HG02798 (cell line): Measurements from ENCODE around the gene HIGD2A.

Experiments used
- ATAC-seq: cut with Tn5 transposase; IDR thresholded peaks from one replicate; pipeline ENCODE4 v1.9.1; 2021; ENCODE audit warnings: mild to moderate bottlenecking; ENCODE audit not compliant: unreplicated experiment, poor library complexity

HIGD2A gene

DNA sequence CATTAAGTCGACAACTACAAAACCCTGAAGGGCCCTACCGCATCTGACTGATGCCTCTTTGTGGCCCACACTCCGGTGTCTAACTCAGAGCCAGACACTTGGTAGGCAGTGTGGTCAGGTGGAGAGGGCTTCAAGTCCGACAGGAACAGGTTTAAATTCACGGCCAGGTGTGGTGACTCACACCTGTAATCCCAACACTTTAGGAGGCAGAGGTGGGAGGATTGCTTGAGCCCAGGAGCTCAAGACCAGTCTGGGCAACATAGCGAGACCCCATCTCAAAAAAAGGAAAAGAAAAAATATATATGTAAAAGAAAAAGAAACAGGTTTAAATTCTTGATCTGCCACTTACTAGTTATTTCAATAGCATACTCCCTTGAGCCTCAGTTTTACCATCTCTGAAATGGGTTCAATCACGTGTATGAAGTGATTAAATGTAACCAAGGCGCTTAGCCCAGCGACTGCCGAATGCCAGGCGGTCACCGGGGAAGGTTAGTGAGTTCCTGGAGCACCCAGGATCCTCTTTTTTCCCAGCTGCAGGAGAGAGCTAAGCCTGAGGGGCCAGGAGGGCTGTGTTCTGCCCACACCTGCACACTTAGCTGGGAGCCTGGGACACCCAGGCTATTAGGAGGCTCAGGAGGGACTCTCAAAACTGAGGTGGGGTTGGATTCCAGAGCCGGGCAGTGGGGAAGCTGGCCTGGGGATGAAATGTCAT lies 26.8 kb downstream of the HIGD2A start:
- ATAC-seq, result no peak

DNA sequence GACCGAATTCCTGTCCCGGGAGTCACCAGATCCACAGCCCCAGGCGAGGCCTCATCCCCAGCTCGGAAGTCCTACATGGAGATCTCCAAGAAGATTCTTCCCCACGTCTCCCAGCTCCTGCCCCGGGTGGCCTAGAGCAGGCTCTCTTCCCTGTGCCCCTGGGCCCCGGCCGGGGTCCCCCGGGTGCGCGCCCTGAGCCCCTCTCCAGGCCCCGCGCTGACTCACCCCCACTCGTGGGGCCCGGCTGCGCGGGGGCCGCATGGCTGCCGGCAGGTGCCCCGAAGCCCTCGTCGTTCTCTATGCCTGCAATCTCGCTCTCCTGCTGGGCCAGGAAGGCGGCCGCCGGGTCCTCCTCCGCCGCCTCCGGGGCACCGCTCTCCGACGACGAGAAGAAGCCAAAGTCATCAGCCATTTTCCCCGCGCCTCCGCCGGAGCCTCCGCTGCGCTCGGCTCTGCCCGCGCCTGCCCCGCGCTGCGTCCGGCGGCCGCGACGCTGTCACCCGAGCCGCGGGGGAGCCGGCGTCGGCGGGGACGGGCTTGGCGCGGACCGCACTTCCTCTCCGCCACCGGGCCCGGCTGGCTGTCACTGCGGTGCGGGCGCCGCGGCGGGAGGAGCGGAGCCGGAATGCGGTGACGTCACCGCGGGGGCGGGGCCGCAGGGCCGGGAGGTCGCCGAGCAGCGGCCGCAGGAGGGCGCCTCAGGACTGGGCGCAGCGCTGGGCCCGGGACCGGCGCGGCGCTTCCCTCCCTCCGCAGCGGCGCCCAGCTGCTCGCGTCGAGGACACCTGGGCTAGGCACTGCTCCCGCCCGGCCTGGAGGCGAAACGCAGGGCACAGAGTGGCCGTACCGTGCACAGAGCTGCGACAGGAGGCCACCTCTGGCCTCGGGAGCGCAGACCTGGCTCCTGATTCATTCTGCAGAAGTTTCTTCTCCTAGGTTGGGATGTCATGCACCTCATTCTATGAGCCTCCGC lies 27.7 kb downstream of the HIGD2A start, which contains the start of gene CLTB:
Gene CLTB (minus strand): TSS at position 588 of the 973 bp plus-strand sequence. CDS start 176 bp downstream, at position 412.
- peak; percentile 95 for ATAC-seq

DNA sequence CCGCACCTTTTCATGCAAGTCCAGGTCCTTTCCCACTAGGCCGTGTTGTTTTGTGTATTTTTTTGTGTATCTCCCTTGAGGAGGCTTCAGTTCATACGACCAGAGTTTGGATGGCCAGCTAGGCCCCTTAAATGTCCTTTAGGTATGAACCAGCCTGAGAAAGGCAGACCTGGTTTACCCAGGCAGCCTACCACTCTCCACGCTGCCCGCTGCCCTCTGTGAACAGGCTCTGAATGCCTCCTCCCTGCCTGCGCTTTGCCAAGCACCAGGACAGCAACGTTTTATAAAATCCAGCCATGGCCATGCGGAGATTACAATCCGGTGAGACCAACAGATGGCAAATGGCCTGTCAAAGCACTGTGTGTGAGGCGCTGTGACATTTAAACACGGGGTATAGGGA lies 28.4 kb downstream of the HIGD2A start:
- no peak for ATAC-seq

DNA sequence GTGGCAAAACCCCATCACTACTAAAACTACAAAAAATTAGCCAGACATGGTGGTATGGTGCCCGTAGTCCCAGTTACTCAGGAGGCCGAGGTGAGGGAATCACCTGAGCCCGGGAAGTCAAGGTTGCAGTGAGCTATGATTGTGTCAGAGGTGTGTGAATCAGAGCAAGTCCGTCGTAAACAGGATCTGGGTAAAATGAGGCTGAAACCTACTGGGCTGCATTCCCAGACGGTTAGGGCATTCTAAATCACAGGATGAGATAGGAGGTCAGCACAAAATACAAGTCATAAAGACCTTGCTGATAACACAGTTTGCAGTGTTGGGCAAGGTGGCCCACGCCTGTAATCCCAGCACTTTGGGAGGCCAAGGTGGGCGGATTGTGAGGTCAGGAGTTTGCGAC lies 29.7 kb downstream of the HIGD2A start:
- no peak for ATAC-seq

DNA sequence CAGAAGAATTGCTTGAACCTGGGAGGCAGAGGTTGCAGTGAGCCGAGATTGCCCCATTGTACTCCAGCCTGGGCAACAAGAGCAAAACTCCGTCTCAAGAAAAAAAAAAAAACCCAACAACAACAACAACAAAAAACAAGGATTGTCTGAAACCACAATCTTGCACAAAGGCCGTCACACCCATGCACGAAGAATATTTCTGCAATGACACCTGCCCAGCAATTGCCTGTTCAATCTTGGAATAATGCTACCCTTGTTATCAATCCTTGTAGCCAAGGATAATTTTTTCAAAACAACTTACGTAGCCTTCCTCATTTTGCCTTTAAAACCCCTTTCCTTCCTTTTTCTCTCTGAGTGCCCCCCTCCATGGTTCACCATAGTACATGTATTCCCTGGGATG lies 31.5 kb downstream of the HIGD2A start:
- ATAC-seq, result no peak

DNA sequence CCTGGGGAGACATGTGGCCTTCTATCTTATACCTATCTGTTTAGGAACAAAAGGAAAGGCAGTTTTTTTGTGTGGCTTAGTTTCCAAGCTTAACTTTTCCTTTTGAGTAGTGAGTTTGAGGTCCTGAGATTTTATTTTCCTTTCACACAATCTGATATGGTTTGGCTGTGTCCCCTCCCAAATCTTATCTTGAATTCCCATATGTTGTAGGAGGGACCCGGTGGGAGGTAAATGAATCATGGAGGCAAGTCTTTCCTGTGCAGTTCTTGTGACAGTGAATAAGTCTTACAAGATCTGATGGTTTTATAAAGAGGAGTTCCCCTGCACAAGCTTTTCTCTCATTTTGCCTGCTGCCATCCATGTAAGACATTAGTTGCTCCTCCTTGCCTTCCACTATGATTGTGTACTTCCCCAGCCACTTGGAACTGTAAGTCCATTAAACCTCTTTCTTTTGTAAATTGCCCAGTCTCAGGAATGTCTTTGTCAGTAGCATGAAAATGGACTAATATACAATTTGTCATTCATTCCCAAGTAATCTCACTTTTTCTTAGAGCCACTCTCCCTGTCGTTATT lies 32.5 kb downstream of the HIGD2A start:
- no peak for ATAC-seq

DNA sequence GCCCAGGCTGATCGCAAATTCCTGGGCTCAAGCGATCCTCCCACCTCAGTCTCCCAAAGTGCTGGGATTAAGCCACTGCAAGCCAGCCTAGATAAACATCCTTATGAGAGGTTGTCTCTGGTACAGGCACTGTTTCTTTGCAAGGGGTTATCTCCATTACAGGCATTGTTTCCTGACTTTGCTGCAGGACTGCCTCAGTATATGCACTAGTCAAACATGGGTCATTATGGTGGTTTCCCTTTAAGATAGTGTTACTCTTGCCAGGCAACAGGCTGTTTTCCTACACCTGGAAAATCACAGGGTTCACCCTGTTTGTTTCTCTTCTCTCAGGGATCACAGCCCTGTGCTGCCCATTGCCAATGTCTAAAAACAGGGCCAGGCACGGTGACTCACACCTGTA lies 35.6 kb downstream of the HIGD2A start:
- no peak for ATAC-seq

DNA sequence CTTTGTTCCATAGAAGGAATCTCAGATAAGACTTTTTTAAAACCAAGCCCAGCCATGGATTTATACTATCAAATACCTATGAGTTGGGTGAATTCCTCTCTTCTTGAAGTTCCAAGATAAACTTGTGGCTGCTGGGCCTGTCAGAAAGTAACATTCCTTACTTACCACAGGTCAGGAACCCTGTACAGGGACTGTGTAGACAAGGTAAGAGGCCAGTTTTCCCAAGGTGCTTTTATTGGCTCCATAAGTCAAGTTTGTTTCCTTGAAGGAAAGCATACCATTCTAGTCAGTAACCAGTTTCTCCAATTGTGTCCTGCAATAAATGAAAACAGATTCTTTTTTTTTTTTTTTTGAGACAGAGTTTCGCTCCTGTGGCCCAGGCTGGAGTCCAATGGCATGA lies 36.6 kb downstream of the HIGD2A start:
- no peak for ATAC-seq

DNA sequence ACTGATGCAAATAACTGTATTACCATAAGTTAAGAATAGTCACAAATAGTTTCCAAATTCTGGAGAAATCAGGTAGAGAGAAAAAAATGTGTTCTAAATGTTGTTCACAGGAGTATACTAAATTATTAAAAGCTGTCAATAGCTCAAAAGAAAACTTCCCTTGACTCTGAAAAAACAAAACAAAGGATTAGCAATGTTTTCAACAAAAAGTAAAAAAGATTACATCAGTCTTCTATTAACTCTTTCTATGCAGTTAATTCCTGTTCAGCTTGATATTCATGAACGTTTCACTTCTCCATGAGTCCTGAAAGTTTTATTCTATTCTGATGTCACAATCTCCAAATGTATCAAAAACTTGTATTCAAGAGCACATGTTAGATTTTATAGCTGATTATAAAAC lies 37.2 kb downstream of the HIGD2A start:
- no peak for ATAC-seq

DNA sequence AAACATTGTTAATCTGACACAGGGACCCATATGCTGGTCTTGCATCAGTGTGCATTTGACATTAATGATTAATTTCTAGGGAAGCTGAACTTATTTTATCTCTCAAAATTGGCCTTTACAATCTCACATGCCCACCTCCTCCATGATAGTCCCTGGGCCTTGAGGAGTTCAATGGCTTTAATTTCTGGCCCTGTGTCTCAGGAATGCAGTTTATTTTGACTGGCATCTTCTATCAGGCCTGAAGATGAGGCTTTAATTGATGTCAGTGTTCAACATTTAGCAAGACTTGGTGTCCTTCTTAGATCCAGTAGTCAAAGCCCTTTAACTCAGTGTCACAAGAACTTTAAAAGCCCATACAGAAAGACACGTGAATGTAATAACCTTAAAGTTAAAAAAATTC lies 38.3 kb downstream of the HIGD2A start:
- ATAC-seq, result no peak

DNA sequence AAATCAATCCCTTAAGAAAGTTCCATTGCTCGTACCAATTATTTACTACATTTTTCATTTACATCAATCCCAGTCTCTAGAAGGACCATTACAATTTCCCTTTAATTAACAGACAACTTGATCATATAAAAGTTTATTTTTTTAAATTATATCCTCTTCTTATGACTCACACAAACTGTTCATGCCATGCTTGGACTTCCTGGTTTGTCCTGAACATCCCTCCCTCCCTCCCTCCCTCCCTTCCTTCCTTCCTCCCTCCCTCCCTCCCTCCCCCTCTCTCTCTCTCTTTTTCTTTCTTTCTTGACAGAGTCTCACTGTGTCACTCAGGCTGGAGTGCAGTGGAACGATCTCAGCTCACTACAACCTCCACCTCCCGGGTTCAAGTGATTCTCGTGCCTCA lies 39.4 kb downstream of the HIGD2A start:
- no peak for ATAC-seq

DNA sequence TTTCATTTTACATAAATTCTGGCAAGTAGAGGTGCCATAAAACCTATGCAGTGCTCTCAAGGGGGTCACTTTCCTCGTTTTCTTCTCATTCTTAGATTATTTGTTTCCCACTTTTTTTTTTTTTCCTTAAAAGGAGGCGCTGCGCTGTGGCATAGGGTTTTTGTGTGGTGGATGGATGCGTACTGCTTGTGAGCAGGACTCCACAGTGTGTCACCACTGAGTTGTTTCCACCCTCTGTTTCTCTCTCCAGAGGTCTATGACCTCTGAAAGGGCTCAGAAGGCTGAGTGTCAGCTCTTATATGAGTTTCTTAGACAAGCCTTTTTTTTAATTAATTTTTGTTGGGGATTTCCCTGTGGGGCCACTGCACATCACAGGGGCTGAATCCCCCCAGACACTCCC lies 41.4 kb downstream of the HIGD2A start:
- ATAC-seq, result no peak

DNA sequence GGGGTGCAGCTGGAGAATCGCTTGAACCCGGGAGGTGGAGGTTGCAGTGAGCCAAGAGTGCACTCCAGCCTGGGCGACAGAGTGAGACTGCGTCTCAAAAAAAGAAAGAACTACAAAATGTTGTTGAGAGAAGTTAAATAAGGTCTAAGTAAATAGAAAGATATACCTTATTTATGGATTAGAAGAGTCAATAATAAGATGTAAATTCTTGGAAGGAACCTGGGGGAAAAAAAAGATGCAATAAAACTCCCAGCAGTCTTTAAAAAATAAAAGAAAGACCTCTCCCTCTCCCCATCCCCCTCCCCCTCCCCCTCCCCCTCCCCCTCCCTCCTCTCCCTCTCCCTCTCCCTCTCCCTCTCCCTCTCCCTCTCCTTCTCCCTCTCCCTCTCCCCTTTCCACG lies 44.2 kb downstream of the HIGD2A start:
- ATAC-seq, result no peak

DNA sequence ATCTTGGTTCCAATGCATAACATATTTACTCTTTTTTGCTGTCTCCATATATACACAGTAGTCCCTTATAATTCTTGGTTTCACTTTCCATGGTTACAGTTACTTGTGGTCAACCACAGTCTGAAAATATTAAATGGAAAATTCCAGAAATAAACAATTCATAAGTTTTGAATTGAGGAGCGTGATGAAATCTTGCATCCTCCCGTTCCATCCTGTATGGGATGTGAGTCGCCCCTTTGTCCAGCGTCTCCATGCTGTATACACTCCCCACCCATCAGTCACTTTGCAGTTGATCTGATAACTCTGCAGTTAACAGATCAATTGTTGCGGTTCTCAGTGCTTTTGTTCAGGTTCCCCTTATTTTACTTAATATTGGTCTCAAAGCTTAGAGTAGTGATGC lies 48.1 kb downstream of the HIGD2A start:
- ATAC-seq, result no peak

DNA sequence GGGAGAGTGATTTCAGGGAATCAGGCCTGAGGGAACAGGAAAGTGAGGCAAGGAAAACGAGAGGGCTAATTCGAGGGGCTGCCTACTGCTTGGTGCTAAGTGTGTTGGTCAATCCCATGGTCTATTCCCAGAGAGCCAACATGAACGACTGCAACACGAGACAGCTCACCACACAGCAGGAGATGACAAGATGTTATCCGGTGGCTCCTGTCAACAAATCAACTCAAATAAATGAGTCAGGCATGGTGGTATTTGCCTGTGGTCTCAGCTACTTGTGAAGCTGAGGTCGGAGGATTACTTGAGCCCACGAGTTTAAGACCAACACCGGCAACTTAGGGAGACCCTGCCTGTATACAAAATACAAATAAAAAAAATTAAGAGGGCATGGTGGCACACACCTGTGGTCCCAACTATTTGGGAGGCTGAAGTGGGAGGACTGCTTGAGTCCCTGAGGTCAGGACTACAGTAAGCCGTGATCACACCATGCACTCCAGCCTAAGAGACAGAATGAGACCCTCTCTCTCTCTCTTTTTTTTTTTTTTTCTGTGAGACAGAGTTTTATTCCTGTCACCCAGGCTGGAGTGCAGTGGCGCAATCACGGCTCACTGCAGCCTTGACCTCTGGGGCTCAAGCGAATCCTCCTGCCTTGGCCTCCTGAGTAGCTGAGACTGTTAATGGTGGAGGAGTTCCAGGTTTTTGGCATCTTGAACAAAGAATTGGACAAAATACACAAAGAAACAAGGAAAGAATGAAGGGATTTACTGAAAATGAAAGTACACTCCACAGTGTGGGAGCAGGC lies 50.6 kb downstream of the HIGD2A start:
- ATAC-seq, result no peak
